H1 (cell line): ENCODE data around the gene PJVK. TPM values are rescaled to one million over a fixed set of nuclear protein-coding genes. Genes with fewer than 3 reads are reported as not detected.

Experiments used
- CTCF ChIA-PET: fragments of 300-600 bp; sonication (Branson Sonifier 250); formaldehyde crosslinking; loops from one replicate; lab custom pipeline; 2021; ENCODE audit not compliant: partially characterized antibody; lab: Charles Lee
- POLR2A ChIA-PET: fragments of 300-600 bp; sonication (Branson Sonifier 250); formaldehyde crosslinking; loops from one replicate; lab custom pipeline; 2021; ENCODE audit warnings: inconsistent platforms; ENCODE audit not compliant: partially characterized antibody; lab: Charles Lee
- DNase-seq, 2 experiments: peaks; one replicate each; pipeline versions ENCODE4 v3.0.0 to v3.0.0-alpha.2; 2010 to 2022; ENCODE audit warnings: low spot score in 2 of 2, low read depth in 1 of 2, mixed read lengths in 1 of 2
- FAIRE-seq: peaks from 2 replicates; lab custom pipeline; 2011; peaks lifted over from hg19 to GRCh38; lab: Jason Lieb, UNC
- H2AFZ ChIP-seq: 2 replicates; pipeline ENCODE4 v1.8.1; 2012; ENCODE audit warnings: low read length, inconsistent platforms
- H2AK5ac ChIP-seq: 2 replicates; pipeline ENCODE4 v1.6.1; 2013; ENCODE audit warnings: low read depth, low read length
- H2BK120ac ChIP-seq: replicated peaks from 2 replicates; pipeline ENCODE3; 2013; ENCODE audit warnings: low read depth, low read length, inconsistent platforms
- H2BK12ac ChIP-seq: 2 replicates; pipeline ENCODE4 v1.6.1; 2013; ENCODE audit warnings: low read depth, low read length
- H2BK15ac ChIP-seq: 2 replicates; pipeline ENCODE4 v1.6.1; 2013; ENCODE audit warnings: low read length
- H2BK20ac ChIP-seq: 2 replicates; pipeline ENCODE4 v1.6.1; 2013; ENCODE audit warnings: low read length
- H2BK5ac ChIP-seq: 2 replicates; pipeline ENCODE4 v1.6.1; 2013; ENCODE audit warnings: low read depth, low read length
- H3K14ac ChIP-seq: 2 replicates; pipeline ENCODE4 v1.6.1; 2013; ENCODE audit warnings: inconsistent platforms; ENCODE audit not compliant: insufficient read length
- H3K18ac ChIP-seq: 2 replicates; pipeline ENCODE4 v1.6.1; 2013; ENCODE audit warnings: low read length; ENCODE audit errors: extremely low read depth
- H3K23ac ChIP-seq: 2 replicates; pipeline ENCODE4 v1.6.1; 2013; ENCODE audit warnings: inconsistent platforms; ENCODE audit not compliant: insufficient read length
- H3K23me2 ChIP-seq: 2 replicates; pipeline ENCODE4 v1.6.1; 2013; ENCODE audit warnings: low read depth, low read length
- H3K27ac ChIP-seq: 2 replicates; pipeline ENCODE4 v1.6.1; 2011; ENCODE audit warnings: low read depth, low read length, inconsistent platforms
- H3K27me3 ChIP-seq, 4 experiments: replicated peaks in 1 of 4; 1 replicate in 1 of 4; 2 replicates in 3 of 4; pipeline versions ENCODE4 v1.6.1 to v1.8.1; 2011 to 2013; ENCODE audit warnings: low read length in 3 of 4, mild to moderate bottlenecking in 3 of 4, inconsistent platforms in 2 of 4, mixed read lengths in 2 of 4, moderate library complexity in 1 of 4; ENCODE audit not compliant: control insufficient read depth in 3 of 4, insufficient read depth in 3 of 4; ENCODE audit errors: extremely low read depth in 1 of 4
- H3K36me3 ChIP-seq, 4 experiments: 2 replicates each; pipeline versions ENCODE4 v1.6.1 to v1.8.1; 2011 to 2013; ENCODE audit warnings: mild to moderate bottlenecking in 4 of 4, low read length in 3 of 4, moderate library complexity in 2 of 4, control low read depth in 1 of 4, inconsistent platforms in 1 of 4; ENCODE audit not compliant: insufficient read depth in 4 of 4, control insufficient read depth in 2 of 4
- H3K4ac ChIP-seq: replicated peaks from 2 replicates; pipeline ENCODE3; 2013; ENCODE audit warnings: low read length, low read depth, mixed read lengths, inconsistent platforms; ENCODE audit not compliant: insufficient read length
- H3K4me1 ChIP-seq, 4 experiments: replicated peaks in 1 of 4; 1 replicate in 1 of 4; 2 replicates in 3 of 4; pipeline versions ENCODE4 v1.6.1 to v1.8.1; 2011 to 2013; ENCODE audit warnings: low read length in 3 of 4, inconsistent platforms in 2 of 4, mixed read lengths in 1 of 4; ENCODE audit not compliant: insufficient read depth in 4 of 4, control insufficient read depth in 3 of 4
- H3K4me2 ChIP-seq, 2 experiments: 2 replicates each; pipeline versions ENCODE4 v1.6.1 to v1.8.1; 2011 to 2013; ENCODE audit warnings: low read depth in 2 of 2, low read length in 2 of 2, control low read depth in 1 of 2, inconsistent platforms in 1 of 2, mild to moderate bottlenecking in 1 of 2; ENCODE audit not compliant: insufficient read depth in 1 of 2
- H3K4me3 ChIP-seq, 4 experiments: fragments of 200-600, 300-600 bp in 1 of 4; sonication (generic), shearing (Covaris generic), sonication (Bioruptor Twin) in 1 of 4; 2 replicates each; pipeline versions ENCODE4 v1.5.1 to v1.8.1; 2011 to 2016; ENCODE audit warnings: low read length in 4 of 4, low read depth in 3 of 4, control low read depth in 2 of 4, inconsistent platforms in 2 of 4, mild to moderate bottlenecking in 2 of 4, mixed read lengths in 1 of 4, moderate library complexity in 1 of 4; ENCODE audit not compliant: insufficient read depth in 2 of 4; ENCODE audit errors: extremely low read depth in 1 of 4
- H3K56ac ChIP-seq: replicated peaks from 2 replicates; pipeline ENCODE3; 2013; ENCODE audit warnings: low read depth, mild to moderate bottlenecking, mixed read lengths, low read length, inconsistent platforms; ENCODE audit not compliant: insufficient read length
- H3K79me1 ChIP-seq: 2 replicates; pipeline ENCODE4 v1.6.1; 2013; ENCODE audit warnings: low read depth, low read length, control low read depth
- H3K79me2 ChIP-seq, 2 experiments: 2 replicates each; pipeline versions ENCODE4 v1.6.1 to v1.8.1; 2012 to 2013; ENCODE audit warnings: low read length in 2 of 2, mild to moderate bottlenecking in 2 of 2, inconsistent platforms in 1 of 2; ENCODE audit not compliant: insufficient read depth in 2 of 2, control insufficient read depth in 1 of 2
- H3K9ac ChIP-seq, 4 experiments: replicated peaks in 1 of 4; 1 replicate in 1 of 4; 2 replicates in 3 of 4; pipeline versions ENCODE4 v1.6.1 to v1.8.1; 2011 to 2013; ENCODE audit warnings: low read depth in 3 of 4, low read length in 3 of 4, control low read depth in 2 of 4, mild to moderate bottlenecking in 2 of 4, moderate library complexity in 2 of 4, inconsistent platforms in 1 of 4; ENCODE audit errors: extremely low read depth in 1 of 4
- H3K9me3 ChIP-seq, 2 experiments: 2 replicates each; pipeline versions ENCODE4 v1.6.1 to v1.8.1; 2012 to 2013; ENCODE audit warnings: mild to moderate bottlenecking in 2 of 2, moderate library complexity in 2 of 2, control low read depth in 1 of 2, inconsistent platforms in 1 of 2, low read depth in 1 of 2, low read length in 1 of 2, mixed read lengths in 1 of 2; ENCODE audit not compliant: insufficient read depth in 2 of 2
- H4K20me1 ChIP-seq, 2 experiments: replicated peaks in 1 of 2; 2 replicates each; pipeline versions ENCODE3 to v1.8.1; 2011 to 2013; ENCODE audit warnings: inconsistent platforms in 2 of 2, low read length in 2 of 2, mild to moderate bottlenecking in 1 of 2; ENCODE audit not compliant: insufficient read depth in 2 of 2, control insufficient read depth in 1 of 2
- H4K5ac ChIP-seq: 2 replicates; pipeline ENCODE4 v1.6.1; 2013; ENCODE audit warnings: low read length, low read depth, mixed read lengths, inconsistent platforms; ENCODE audit not compliant: insufficient read length
- H4K8ac ChIP-seq: 2 replicates; pipeline ENCODE4 v1.8.0; 2013; ENCODE audit warnings: mild to moderate bottlenecking, moderate library complexity, low read length, inconsistent platforms; ENCODE audit not compliant: insufficient read depth; ENCODE audit errors: extremely low read depth
- H4K91ac ChIP-seq: replicated peaks from 2 replicates; pipeline ENCODE3; 2013; ENCODE audit warnings: low read length, mixed read lengths, inconsistent platforms; ENCODE audit not compliant: insufficient read length
- FOSL1 ChIP-seq: IDR thresholded peaks from 2 replicates; pipeline ENCODE4 v1.6.1; 2011; ENCODE audit warnings: mild to moderate bottlenecking, low read depth, low read length, moderate library complexity; ENCODE audit not compliant: insufficient read depth
- RAD21 ChIP-seq, 2 experiments: IDR thresholded peaks in 1 of 2; conservative IDR thresholded peaks in 1 of 2; 2 replicates each; pipeline ENCODE4 v1.6.1; 2011; ENCODE audit warnings: low read depth in 2 of 2, low read length in 2 of 2, improper control_type of control experiment in 1 of 2, inconsistent platforms in 1 of 2, mild to moderate bottlenecking in 1 of 2, moderate library complexity in 1 of 2
- WGBS, 2 experiments: shearing (Covaris generic) in 1 of 2; methylation state at CpG; one replicate each; pipeline versions ENCODE4 v1.1.6 to v1.1.7; 2013 to 2015; ENCODE audit warnings: low lambda C conversion rate in 2 of 2, mixed read lengths in 2 of 2, inconsistent platforms in 1 of 2, low coverage in 1 of 2, missing lambda C conversion rate in 1 of 2; ENCODE audit not compliant: insufficient replicate concordance in 2 of 2, insufficient coverage in 1 of 2, insufficient read length in 1 of 2; ENCODE audit errors: extremely low coverage in 1 of 2, missing lambda C conversion rate in 1 of 2; 5-methylcytosine and 5-hydroxymethylcytosine counted together
- polyA plus RNA-seq, 7 experiments: library from polyadenylated mRNA; depleted of rRNA in 3 of 7; stranded (reverse) in 5 of 7; unstranded in 2 of 7; fragments of >200 nt in 5 of 7; fragments of 200-250 nt in 2 of 7; gene quantifications; 1 replicate in 5 of 7; 2 replicates in 1 of 7; 4 replicates in 1 of 7; pipeline versions ENCODE4 v1.2.1 to v1.2.3, GENCODE V29; 2011 to 2013; ENCODE audit warnings: missing spikeins in 2 of 7, mixed read lengths in 2 of 7
- total RNA-seq: library from RNA; stranded (reverse); fragmentation: NEBNext Ultra II Directional; extraction: Animal tissue kit (Norgen Biotek cat#: 25700); gene quantifications from 2 replicates; pipeline ENCODE4 v1.2.1, GENCODE V29; 2021

The PJVK gene
- total and polyA plus RNA-seq, 2 of the 8 experiments (the other 6 are each of a cell fraction or from before 2014, with no cell fraction given) = 2.4 to 2.8 TPM

- no peaks in the 10 kb centered on the region for H3K23me2 ChIP-seq
- no peak overlapping the region for H2BK5ac ChIP-seq
- H4K91ac ChIP-seq = no peak overlapping the region
- no peak overlapping the region for H2BK120ac ChIP-seq
- no peaks in the 10 kb centered on the region for H4K20me1 ChIP-seq
- no peaks in the 10 kb centered on the region for H3K9me3 ChIP-seq
- H3K9ac ChIP-seq = no peak overlapping the region
- H3K27ac ChIP-seq = no peak overlapping the region
- H2BK15ac ChIP-seq = no peak overlapping the region
- ChIA-PET POLR2A (interaction anchor here (1.1 to 2.4 kb wide), 4 partner anchors 10 to 32 kb away, joined by 3 to 8 read pairs (median 6); partner anchors contain the start of genes PJVK and PRKRA), CTCF (interaction anchor here (0.6 to 7.9 kb wide), 15 partner anchors 10 to 654 kb away, joined by 3 to 61 read pairs (median 4); partner anchors contain the start of gene RBM45)
- no peak overlapping the region for H3K23ac ChIP-seq
- no peak overlapping the region for H3K4me3 ChIP-seq
- no peak for FAIRE-seq
- H3K4me2 ChIP-seq = no peak overlapping the region
- no peak overlapping the region for H2AFZ ChIP-seq
- no peak overlapping the region for H2BK12ac ChIP-seq
- H3K36me3 ChIP-seq = no peaks in the 10 kb centered on the region
- H3K4me1 ChIP-seq = peaks cover 0 to 2% (median 0%) of the 10 kb centered on the region in 4 experiments; a peak in 1 of 7 replicates
- WGBS, 2 experiments = 94% methylated on average over 1 of the region's 1 CpG; no CpG with 5 or more reads in 1 of the 2 experiments
- no peaks in the 10 kb centered on the region; the same call in 1 of the 2 replicates for H3K79me1 ChIP-seq
- no peak overlapping the region for H3K14ac ChIP-seq
- TF ChIP-seq FOSL1 = no peak
- peak; percentile 7 to 37; a peak in 2 of 4 replicates for TF ChIP-seq RAD21 (IDR thresholded peaks at IDR 0.05 in 1 of 2, conservative IDR thresholded peaks at IDR 0.05 in 1 of 2; ENCODE audit: low read depth in 2 of 2, low read length in 2 of 2)
- no peak overlapping the region for H3K4ac ChIP-seq
- no peak for DNase-seq
- H2BK20ac ChIP-seq = no peak overlapping the region
- H3K79me2 ChIP-seq = no peaks in the 10 kb centered on the region
- no peak overlapping the region for H3K18ac ChIP-seq
- H4K5ac ChIP-seq = no peak overlapping the region
- H3K27me3 ChIP-seq = no peaks in the 10 kb centered on the region
- H4K8ac ChIP-seq = no peak overlapping the region
- no peak overlapping the region for H2AK5ac ChIP-seq
- H3K56ac ChIP-seq = no peak overlapping the region
Measured at GRCh38 chr2:178419123-178419522, 32.1 kb upstream of the PJVK start.
